HepG2 (cell line): ENCODE data around the gene SRSF1. TPM values are rescaled to one million over a fixed set of nuclear protein-coding genes. Genes with fewer than 3 reads are reported as not detected.

Experiments used
- ATRX ChIP-seq: sonication (generic); formaldehyde crosslinking; IDR thresholded peaks from 2 replicates; pipeline ENCODE4 v1.4.0; 2020; ENCODE audit warnings: missing genetic modification reagents, borderline replicate concordance
- GPN1 ChIP-seq: sonication (generic); formaldehyde crosslinking; IDR thresholded peaks from 2 replicates; pipeline ENCODE4 v1.5.1; 2020; ENCODE audit warnings: missing genetic modification reagents, borderline replicate concordance
- KDM2A ChIP-seq: sonication (generic); formaldehyde crosslinking; IDR thresholded peaks from 2 replicates; pipeline ENCODE4 v1.4.0; 2020; ENCODE audit warnings: low read depth, missing genetic modification reagents, borderline replicate concordance
- KLF15 ChIP-seq: sonication (generic); formaldehyde crosslinking; IDR thresholded peaks from 2 replicates; pipeline ENCODE4 v1.8.1; 2023; ENCODE audit warnings: borderline replicate concordance, mild to moderate bottlenecking, inconsistent platforms, missing genetic modification reagents, mixed read lengths
- MXI1 ChIP-seq: IDR thresholded peaks from 3 replicates; pipeline ENCODE4 v1.6.1; 2012; ENCODE audit warnings: low read depth, low read length, inconsistent platforms, borderline replicate concordance
- NONO ChIP-seq, 2 experiments: fragments of 450-650 bp in 1 of 2; sonication (generic) in 1 of 2; formaldehyde crosslinking in 1 of 2; IDR thresholded peaks in 1 of 2; conservative IDR thresholded peaks in 1 of 2; 2 replicates each; pipeline versions ENCODE4 v1.6.1 to v1.8.0; 2017 to 2022; ENCODE audit warnings: mild to moderate bottlenecking in 1 of 2, missing genetic modification reagents in 1 of 2, moderate library complexity in 1 of 2
- SIX4 ChIP-seq: sonication (generic); formaldehyde crosslinking; IDR thresholded peaks from 2 replicates; pipeline ENCODE4 v1.4.0; 2020; ENCODE audit warnings: missing genetic modification reagents
- TGIF2 ChIP-seq: IDR thresholded peaks from 2 replicates; pipeline ENCODE4 v1.6.1; 2016; ENCODE audit warnings: control low read depth, missing compliant biosample characterization
- ZFP90 ChIP-seq: sonication (generic); formaldehyde crosslinking; IDR thresholded peaks from 2 replicates; pipeline ENCODE4 v1.8.0; 2022; ENCODE audit warnings: missing genetic modification reagents, mild to moderate bottlenecking, inconsistent platforms, borderline replicate concordance
- ZNF10 ChIP-seq: sonication (generic); formaldehyde crosslinking; IDR thresholded peaks from 2 replicates; pipeline ENCODE4 v1.4.0; 2020; ENCODE audit warnings: mild to moderate bottlenecking, low read depth, missing genetic modification reagents, borderline replicate concordance
- ZNF20 ChIP-seq: sonication (generic); formaldehyde crosslinking; IDR thresholded peaks from 2 replicates; pipeline ENCODE4 v1.4.0; 2020; ENCODE audit warnings: mild to moderate bottlenecking, moderate library complexity, missing genetic modification reagents
- ZNF644 ChIP-seq: IDR thresholded peaks from 2 replicates; pipeline ENCODE4 v1.6.1; 2016; ENCODE audit warnings: low read depth
- polyA plus RNA-seq, 8 experiments: library from polyadenylated mRNA; depleted of rRNA in 3 of 8; stranded (reverse) in 7 of 8; unstranded in 1 of 8; fragments of >200 nt; fragmentation: Illumina TruSeq in 4 of 8; extraction: Trizol in 4 of 8; gene quantifications; 2 replicates each; pipeline versions ENCODE4 v1.2.1 to v1.2.3, GENCODE V29; 2011 to 2016; ENCODE audit warnings: low read depth in 4 of 8, missing spikeins in 1 of 8, mixed read lengths in 1 of 8; ENCODE audit not compliant: insufficient read depth in 1 of 8
- total RNA-seq, 5 experiments: library from RNA; depleted of rRNA; stranded (reverse); fragments of >200 nt; fragmentation: Illumina TruSeq; extraction: Trizol; gene quantifications; 2 replicates each; pipeline ENCODE4 v1.2.3, GENCODE V29; 2016; ENCODE audit warnings: low read depth in 1 of 5
- TF ChIP-seq, protein P1 (sequence below): IDR thresholded peaks from 2 replicates; pipeline ENCODE4 v1.6.1; 2016; ENCODE audit warnings: mild to moderate bottlenecking
- TF ChIP-seq, protein P2 (sequence below), 2 experiments: sonication (generic) in 1 of 2; formaldehyde crosslinking in 1 of 2; IDR thresholded peaks; 2 replicates each; pipeline versions ENCODE4 v1.4.0 to v1.6.1; 2016 to 2020; ENCODE audit warnings: borderline replicate concordance in 1 of 2, low read depth in 1 of 2, mild to moderate bottlenecking in 1 of 2, missing genetic modification reagents in 1 of 2
- TF ChIP-seq, protein P3 (sequence below): IDR thresholded peaks from 2 replicates; pipeline ENCODE4 v1.6.1; 2016; ENCODE audit warnings: low read depth
- TF ChIP-seq, protein P4 (sequence below): sonication (generic); formaldehyde crosslinking; IDR thresholded peaks from 2 replicates; pipeline ENCODE4 v1.9.0; 2021; ENCODE audit warnings: missing genetic modification reagents, borderline replicate concordance
- TF ChIP-seq, protein P5 (sequence below): sonication (generic); formaldehyde crosslinking; IDR thresholded peaks from 2 replicates; pipeline ENCODE4 v1.8.1; 2023; ENCODE audit warnings: mild to moderate bottlenecking, missing genetic modification reagents, borderline replicate concordance

SRSF1 gene
- total and polyA plus RNA-seq, 2 of the 13 experiments (the other 11 are each of a cell fraction or from before 2014, with no cell fraction given) = 142 to 445 TPM

DNA sequence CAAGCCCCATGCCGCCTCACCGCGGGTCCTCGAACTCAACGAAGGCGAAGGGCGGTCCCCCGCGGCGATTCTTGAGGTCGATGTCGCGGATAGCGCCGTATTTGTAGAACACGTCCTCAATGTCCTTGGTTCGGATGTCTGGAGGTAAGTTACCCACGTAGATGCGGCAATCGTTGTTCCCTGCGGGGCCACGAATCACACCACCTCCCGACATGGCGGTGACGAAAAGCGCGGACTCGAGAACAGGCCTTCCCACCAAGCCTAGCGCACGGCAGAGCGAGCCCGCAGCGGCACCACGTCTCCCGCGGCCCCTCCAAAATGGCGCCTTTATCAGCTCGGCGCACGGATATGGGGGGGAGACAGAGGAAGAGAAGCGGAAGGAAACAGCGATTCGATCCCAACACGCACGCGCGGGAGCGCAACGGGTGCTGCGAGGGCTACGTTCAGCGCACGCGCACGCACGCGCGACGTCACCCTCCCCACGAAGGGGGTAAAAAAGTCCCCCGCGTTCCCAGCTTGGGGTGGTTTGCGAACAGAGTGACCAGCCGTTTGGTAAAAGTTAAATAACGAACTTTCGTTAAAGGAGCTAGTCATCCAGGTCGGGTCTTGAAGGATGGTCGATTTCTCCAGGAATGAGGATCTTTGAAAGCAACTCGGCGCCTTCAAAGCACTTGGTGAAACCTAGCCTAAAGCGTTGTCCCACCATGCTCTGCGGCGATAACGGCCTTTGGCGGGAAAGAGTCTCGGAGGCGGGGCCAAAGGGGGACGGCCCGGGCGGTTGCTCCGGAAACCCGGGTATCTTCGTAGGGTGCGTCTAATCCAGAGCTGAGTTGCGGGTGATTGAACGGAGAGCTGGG is at the start of gene SRSF1 (continued):
- peak; percentile 96 for TF ChIP-seq KLF15 (CRISPR knock-in tag)
- peak; percentile 84; the same call in 1 of the 2 replicates for TF ChIP-seq TGIF2 (CRISPR knock-in tag)
- TF ChIP-seq ZFP90 (CRISPR knock-in tag) = peak; percentile 98
- no peak; the same call in 1 of the 2 replicates for TF ChIP-seq ZNF20 (CRISPR knock-in tag)
- no peak for TF ChIP-seq ATRX (CRISPR knock-in tag)
- peak; percentile 56; the same call in 1 of the 2 replicates for TF ChIP-seq SIX4 (CRISPR knock-in tag)
- TF ChIP-seq, protein P1, sequence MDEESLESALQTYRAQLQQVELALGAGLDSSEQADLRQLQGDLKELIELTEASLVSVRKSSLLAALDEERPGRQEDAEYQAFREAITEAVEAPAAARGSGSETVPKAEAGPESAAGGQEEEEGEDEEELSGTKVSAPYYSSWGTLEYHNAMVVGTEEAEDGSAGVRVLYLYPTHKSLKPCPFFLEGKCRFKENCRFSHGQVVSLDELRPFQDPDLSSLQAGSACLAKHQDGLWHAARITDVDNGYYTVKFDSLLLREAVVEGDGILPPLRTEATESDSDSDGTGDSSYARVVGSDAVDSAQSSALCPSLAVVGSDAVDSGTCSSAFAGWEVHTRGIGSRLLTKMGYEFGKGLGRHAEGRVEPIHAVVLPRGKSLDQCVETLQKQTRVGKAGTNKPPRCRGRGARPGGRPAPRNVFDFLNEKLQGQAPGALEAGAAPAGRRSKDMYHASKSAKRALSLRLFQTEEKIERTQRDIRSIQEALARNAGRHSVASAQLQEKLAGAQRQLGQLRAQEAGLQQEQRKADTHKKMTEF (CRISPR knock-in tag) = peak; percentile 96
- peak; percentile 84 for TF ChIP-seq KDM2A (CRISPR knock-in tag)
- peak; percentile 40; the same call in 1 of the 3 replicates for TF ChIP-seq MXI1
- peak; percentile 59; the same call in 1 of the 2 replicates for TF ChIP-seq ZNF10 (CRISPR knock-in tag)
- TF ChIP-seq, protein P2, sequence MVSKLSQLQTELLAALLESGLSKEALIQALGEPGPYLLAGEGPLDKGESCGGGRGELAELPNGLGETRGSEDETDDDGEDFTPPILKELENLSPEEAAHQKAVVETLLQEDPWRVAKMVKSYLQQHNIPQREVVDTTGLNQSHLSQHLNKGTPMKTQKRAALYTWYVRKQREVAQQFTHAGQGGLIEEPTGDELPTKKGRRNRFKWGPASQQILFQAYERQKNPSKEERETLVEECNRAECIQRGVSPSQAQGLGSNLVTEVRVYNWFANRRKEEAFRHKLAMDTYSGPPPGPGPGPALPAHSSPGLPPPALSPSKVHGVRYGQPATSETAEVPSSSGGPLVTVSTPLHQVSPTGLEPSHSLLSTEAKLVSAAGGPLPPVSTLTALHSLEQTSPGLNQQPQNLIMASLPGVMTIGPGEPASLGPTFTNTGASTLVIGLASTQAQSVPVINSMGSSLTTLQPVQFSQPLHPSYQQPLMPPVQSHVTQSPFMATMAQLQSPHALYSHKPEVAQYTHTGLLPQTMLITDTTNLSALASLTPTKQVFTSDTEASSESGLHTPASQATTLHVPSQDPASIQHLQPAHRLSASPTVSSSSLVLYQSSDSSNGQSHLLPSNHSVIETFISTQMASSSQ (IDR thresholded peaks at IDR 0.05; ENCODE audit: low read depth) = peak; percentile 45; the same call in 1 of the 2 replicates
- TF ChIP-seq, protein P2 (CRISPR knock-in tag; IDR thresholded peaks at IDR 0.05; ENCODE audit: borderline replicate concordance) = no peak; the same call in 1 of the 2 replicates
- TF ChIP-seq NONO (IDR thresholded peaks at IDR 0.05) = no peak
- peak; percentile 99 for TF ChIP-seq NONO (CRISPR knock-in tag; conservative IDR thresholded peaks at IDR 0.05)
- TF ChIP-seq ZNF644 (CRISPR knock-in tag) = no peak; the same call in 1 of the 2 replicates
- TF ChIP-seq, protein P3, sequence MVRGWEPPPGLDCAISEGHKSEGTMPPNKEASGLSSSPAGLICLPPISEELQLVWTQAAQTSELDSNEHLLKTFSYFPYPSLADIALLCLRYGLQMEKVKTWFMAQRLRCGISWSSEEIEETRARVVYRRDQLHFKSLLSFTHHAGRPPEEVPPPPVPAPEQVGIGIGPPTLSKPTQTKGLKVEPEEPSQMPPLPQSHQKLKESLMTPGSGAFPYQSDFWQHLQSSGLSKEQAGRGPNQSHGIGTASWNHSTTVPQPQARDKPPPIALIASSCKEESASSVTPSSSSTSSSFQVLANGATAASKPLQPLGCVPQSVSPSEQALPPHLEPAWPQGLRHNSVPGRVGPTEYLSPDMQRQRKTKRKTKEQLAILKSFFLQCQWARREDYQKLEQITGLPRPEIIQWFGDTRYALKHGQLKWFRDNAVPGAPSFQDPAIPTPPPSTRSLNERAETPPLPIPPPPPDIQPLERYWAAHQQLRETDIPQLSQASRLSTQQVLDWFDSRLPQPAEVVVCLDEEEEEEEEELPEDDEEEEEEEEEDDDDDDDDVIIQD (CRISPR knock-in tag) = peak; percentile 52
- peak; percentile 67 for TF ChIP-seq GPN1
- TF ChIP-seq, protein P4, sequence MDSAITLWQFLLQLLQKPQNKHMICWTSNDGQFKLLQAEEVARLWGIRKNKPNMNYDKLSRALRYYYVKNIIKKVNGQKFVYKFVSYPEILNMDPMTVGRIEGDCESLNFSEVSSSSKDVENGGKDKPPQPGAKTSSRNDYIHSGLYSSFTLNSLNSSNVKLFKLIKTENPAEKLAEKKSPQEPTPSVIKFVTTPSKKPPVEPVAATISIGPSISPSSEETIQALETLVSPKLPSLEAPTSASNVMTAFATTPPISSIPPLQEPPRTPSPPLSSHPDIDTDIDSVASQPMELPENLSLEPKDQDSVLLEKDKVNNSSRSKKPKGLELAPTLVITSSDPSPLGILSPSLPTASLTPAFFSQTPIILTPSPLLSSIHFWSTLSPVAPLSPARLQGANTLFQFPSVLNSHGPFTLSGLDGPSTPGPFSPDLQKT = no peak
- TF ChIP-seq, protein P5, sequence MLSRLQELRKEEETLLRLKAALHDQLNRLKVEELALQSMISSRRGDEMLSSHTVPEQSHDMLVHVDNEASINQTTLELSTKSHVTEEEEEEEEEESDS (CRISPR knock-in tag) = 0 out of 2 replicates have a peak, but pooled peaks have one; percentile 86
